HepG2 (cell line): Measurements from ENCODE around the gene CNPY4. TPM values are rescaled to one million over a fixed set of nuclear protein-coding genes. Genes with fewer than 3 reads are reported as not detected.

Experiments used
- ATAC-seq: fragments of 200-7000 bp; cut with Tn5 transposase; 3 replicates; pipeline ENCODE4 v1.9.1; 2020; ENCODE audit warnings: mild to moderate bottlenecking, moderate library complexity
- BruUV-seq: library from RNA; stranded (reverse); fragments of 400-500 nt; replicated peaks from 2 replicates; lab custom pipeline; 2021; lab: Mats Ljungman, UMichigan
- CTCF ChIA-PET: fragments of 300-600 bp; formaldehyde crosslinking; extraction: SDS; loops from one replicate; lab custom pipeline; 2021; ENCODE audit warnings: low total read pairs, inconsistent platforms, low intra/inter-chr PET ratio; lab: Yijun Ruan, JAX
- POLR2A ChIA-PET: fragments of 350-600 bp; sonication (Branson Sonifier 250); formaldehyde crosslinking; loops from one replicate; lab custom pipeline; 2020; ENCODE audit warnings: antibody characterized with exemption, inconsistent platforms; lab: Yijun Ruan, JAX
- DNase-seq: peaks from one replicate; pipeline ENCODE4 v3.0.0-alpha.2; 2015; ENCODE audit warnings: low spot score
- FAIRE-seq: peaks from 3 replicates; lab custom pipeline; 2011; peaks lifted over from hg19 to GRCh38; lab: Jason Lieb, UNC
- H2AFZ ChIP-seq: one replicate; pipeline ENCODE4 v1.6.1; 2011; ENCODE audit warnings: low read length, inconsistent platforms
- H3K27ac ChIP-seq: fragments of 300-600 bp; 3 replicates; pipeline ENCODE4 v1.8.0; 2011; ENCODE audit warnings: mixed run types, mild to moderate bottlenecking, mixed read lengths, low read length, inconsistent platforms; ENCODE audit not compliant: insufficient read depth; ENCODE audit errors: extremely low read length
- H3K27me3 ChIP-seq, 2 experiments: fragments of 200-600 bp in 1 of 2; 2 replicates in 1 of 2; 3 replicates in 1 of 2; pipeline versions ENCODE4 v1.6.0 to v1.8.0; 2011; ENCODE audit warnings: low read length in 2 of 2, mild to moderate bottlenecking in 2 of 2, moderate library complexity in 2 of 2, inconsistent platforms in 1 of 2; ENCODE audit not compliant: insufficient read depth in 2 of 2, control insufficient read depth in 1 of 2
- H3K36me3 ChIP-seq, 2 experiments: fragments of 200-600 bp in 1 of 2; replicated peaks in 1 of 2; 2 replicates in 1 of 2; 3 replicates in 1 of 2; pipeline versions ENCODE4 v1.5.1 to v1.8.0; 2011; ENCODE audit warnings: low read length in 2 of 2, inconsistent platforms in 1 of 2; ENCODE audit not compliant: insufficient read depth in 2 of 2, control insufficient read depth in 1 of 2
- H3K4me1 ChIP-seq: 2 replicates; pipeline ENCODE4 v1.5.1; 2012; ENCODE audit warnings: low read length, inconsistent platforms; ENCODE audit not compliant: insufficient read depth
- H3K4me2 ChIP-seq: 2 replicates; pipeline ENCODE4 v1.6.0; 2011; ENCODE audit warnings: low read depth, low read length, inconsistent platforms
- H3K4me3 ChIP-seq, 3 experiments: fragments of 200-600 bp in 1 of 3; sonication (generic), shearing (Covaris generic) in 1 of 3; replicated peaks in 1 of 3; 2 replicates each; pipeline ENCODE4 v1.5.1; 2011 to 2016; ENCODE audit warnings: low read length in 3 of 3, inconsistent platforms in 2 of 3, low read depth in 2 of 3, mild to moderate bottlenecking in 2 of 3, control low read depth in 1 of 3, mixed read lengths in 1 of 3; ENCODE audit not compliant: insufficient read depth in 1 of 3
- H3K79me2 ChIP-seq: one replicate; pipeline ENCODE4 v1.6.1; 2011; ENCODE audit warnings: low read length, inconsistent platforms; ENCODE audit not compliant: insufficient read depth
- H3K9ac ChIP-seq: 2 replicates; pipeline ENCODE4 v1.6.0; 2011; ENCODE audit warnings: mild to moderate bottlenecking, low read depth, low read length, inconsistent platforms; ENCODE audit not compliant: insufficient read depth
- H3K9me3 ChIP-seq: 2 replicates; pipeline ENCODE4 v1.5.1; 2012; ENCODE audit warnings: mild to moderate bottlenecking, low read length
- H4K20me1 ChIP-seq: 2 replicates; pipeline ENCODE4 v1.6.0; 2011; ENCODE audit warnings: inconsistent platforms, mild to moderate bottlenecking, low read length, moderate library complexity; ENCODE audit not compliant: insufficient read depth
- AGO2 ChIP-seq: fragments of 200-400 bp; formaldehyde crosslinking; optimal IDR thresholded peaks from 2 replicates; pipeline ENCODE3; 2017; ENCODE audit warnings: mild to moderate bottlenecking, low read depth, low read length, moderate library complexity
- POGZ ChIP-seq: sonication (generic); formaldehyde crosslinking; IDR thresholded peaks from 2 replicates; pipeline ENCODE4 v1.4.0; 2020; ENCODE audit warnings: mild to moderate bottlenecking, missing genetic modification reagents
- RBFOX2 ChIP-seq: fragments of 200-400 bp; formaldehyde crosslinking; IDR thresholded peaks from 2 replicates; pipeline ENCODE4 v1.6.1; 2017; ENCODE audit warnings: low read depth, mild to moderate bottlenecking, low read length
- SETDB1 ChIP-seq: sonication (generic); formaldehyde crosslinking; IDR thresholded peaks from 2 replicates; pipeline ENCODE4 v1.5.1; 2020; ENCODE audit warnings: missing genetic modification reagents, mild to moderate bottlenecking, borderline replicate concordance
- WGBS: methylation state at CpG from one replicate; pipeline ENCODE4 v1.1.6; 2017; ENCODE audit warnings: low lambda C conversion rate; 5-methylcytosine and 5-hydroxymethylcytosine counted together
- in situ Hi-C: cut with HindIII; loops from 2 replicates; pipeline ENCODE4 v1.10.0; 2017; ENCODE audit warnings: low pct_unique_long_range_greater_than_20kb; ENCODE audit not compliant: extremely low pct_ligation_motif_present
- intact Hi-C: fragments of 100-400 bp; cut with micrococcal nuclease; formaldehyde crosslinking; loops from one replicate; pipeline ENCODE4 v1.10.0; 2022; ENCODE audit not compliant: unreplicated experiment
- polyA plus RNA-seq, 8 experiments: library from polyadenylated mRNA; depleted of rRNA in 3 of 8; stranded (reverse) in 7 of 8; unstranded in 1 of 8; fragments of >200 nt; fragmentation: Illumina TruSeq in 4 of 8; extraction: Trizol in 4 of 8; gene quantifications; 2 replicates each; pipeline versions ENCODE4 v1.2.1 to v1.2.3, GENCODE V29; 2011 to 2016; ENCODE audit warnings: low read depth in 4 of 8, missing spikeins in 1 of 8, mixed read lengths in 1 of 8; ENCODE audit not compliant: insufficient read depth in 1 of 8
- total RNA-seq, 5 experiments: library from RNA; depleted of rRNA; stranded (reverse); fragments of >200 nt; fragmentation: Illumina TruSeq; extraction: Trizol; gene quantifications; 2 replicates each; pipeline ENCODE4 v1.2.3, GENCODE V29; 2016; ENCODE audit warnings: low read depth in 1 of 5

The CNPY4 gene
- total and polyA plus RNA-seq, 2 of the 13 experiments (the other 11 are each of a cell fraction or from before 2014, with no cell fraction given), result 6.2 to 12.7 TPM

DNA sequence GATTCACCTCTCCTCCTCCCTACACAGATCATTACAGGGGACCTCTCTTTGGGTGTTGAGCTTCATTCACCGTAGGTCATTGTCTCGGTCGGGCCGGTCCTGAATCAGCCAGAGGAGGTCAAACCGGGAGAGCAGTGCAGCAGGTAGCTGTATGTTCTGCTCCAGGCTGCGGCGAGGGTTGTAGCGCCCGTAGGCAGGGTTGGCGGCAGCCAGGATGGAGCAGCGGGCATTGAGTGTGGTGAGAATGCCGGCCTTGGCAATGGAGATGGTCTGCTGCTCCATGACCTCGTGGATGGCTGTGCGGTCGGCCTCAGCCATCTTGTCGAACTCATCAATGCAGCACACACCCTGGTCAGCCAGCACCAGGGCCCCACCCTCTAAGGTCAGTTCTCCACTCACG lies 23.7 kb upstream of the CNPY4 start:
- H3K4me1 ChIP-seq, result peaks cover 28% of the 10 kb centered on the region
- H3K4me2 ChIP-seq, result no peak overlapping the region
- H3K4me3 ChIP-seq, result no peak overlapping the region
- BruUV-seq, result no TSS peak
- 97% methylated on average over 15 of the region's 17 CpGs for WGBS
- TF ChIP-seq RBFOX2 (peak; percentile 63), SETDB1 (CRISPR knock-in tag) (no peak), AGO2 (peak; percentile 79)
- peaks cover 59 to 88% of the 10 kb centered on the region in 2 experiments for H3K36me3 ChIP-seq
- ChIA-PET POLR2A (no interaction called here), CTCF (no interaction called here)
- DNase-seq (no peak), FAIRE-seq (no peak), ATAC-seq (no peak)
- no peak overlapping the region for H2AFZ ChIP-seq
- in situ Hi-C loops, result no loop called here
- no peak overlapping the region for H3K9ac ChIP-seq
- no peaks in the 10 kb centered on the region for H3K27me3 ChIP-seq
- H3K79me2 ChIP-seq, result peaks cover 20% of the 10 kb centered on the region
- no peaks in the 10 kb centered on the region; the same call in 1 of the 2 replicates for H4K20me1 ChIP-seq
- intact Hi-C loops, result no loop called here
- H3K9me3 ChIP-seq, result no peaks in the 10 kb centered on the region
- no peak overlapping the region for H3K27ac ChIP-seq

DNA sequence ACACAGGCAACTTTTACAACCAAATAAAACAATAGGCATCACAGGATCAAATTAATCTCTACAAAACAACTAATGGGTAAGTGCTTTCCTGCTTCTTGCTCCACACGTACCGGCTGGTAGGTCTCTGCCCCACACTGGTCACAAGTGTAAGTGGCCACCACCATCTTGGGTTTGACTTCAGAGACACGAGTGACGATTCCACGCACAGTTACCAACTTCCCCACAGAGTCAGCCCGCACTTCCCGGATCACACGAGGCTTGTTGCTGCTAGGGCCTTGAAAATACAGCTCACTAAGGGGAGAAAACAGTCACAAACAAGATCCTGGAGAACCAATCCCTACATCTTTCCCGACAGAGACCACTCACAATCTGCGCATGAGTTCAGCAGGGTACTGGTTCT lies 20.5 kb upstream of the CNPY4 start:
- no peaks in the 10 kb centered on the region for H3K9me3 ChIP-seq
- FAIRE-seq, result no peak
- no peak for DNase-seq
- CTCF ChIA-PET, result no interaction called here
- H3K9ac ChIP-seq, result 0 out of 2 replicates have a peak overlapping the region, but pooled peaks have one; percentile 92
- H2AFZ ChIP-seq, result no peak overlapping the region
- H4K20me1 ChIP-seq, result no peaks in the 10 kb centered on the region; the same call in 1 of the 2 replicates
- H3K4me3 ChIP-seq, result peak overlapping the region in 1 of 3 experiments; percentile 86; a peak in 2 of 6 replicates
- WGBS, result 96% methylated on average over 10 of the region's 10 CpGs
- H3K36me3 ChIP-seq, result peaks cover 34 to 56% of the 10 kb centered on the region in 2 experiments
- POLR2A ChIA-PET, result interaction anchor here (0.6 kb wide), 1 partner anchor 65 kb away, joined by 4 read pairs; no protein-coding TSS in a partner anchor
- H3K27ac ChIP-seq, result no peak overlapping the region
- intact Hi-C loops (no loop called here), in situ Hi-C loops (no loop called here)
- H3K4me2 ChIP-seq, result peak overlapping the region; percentile 85; the same call in 1 of the 2 replicates
- no peaks in the 10 kb centered on the region for H3K27me3 ChIP-seq
- peaks cover 23% of the 10 kb centered on the region for H3K79me2 ChIP-seq
- no peak for TF ChIP-seq POGZ
- peak; percentile 2 for TF ChIP-seq AGO2
- 0 out of 2 replicates have a peak, but pooled peaks have one; percentile 23 for TF ChIP-seq RBFOX2
- BruUV-seq, result no TSS peak
- no peak for ATAC-seq
- H3K4me1 ChIP-seq, result peaks cover 23% of the 10 kb centered on the region
